ENCODE measurements around the gene TVP23A. TPM values are rescaled to one million over a fixed set of nuclear protein-coding genes. Genes with fewer than 3 reads are reported as not detected.

Gene TVP23A
- total RNA-seq, 2 experiments from 2014 or later, result not detected

- ATAC-seq (no peak), DNase-seq (no peak)
- Mint-ChIP-seq H3K27me3 (peaks cover 2% of the 10 kb centered on the region), H3K4me1 (no peaks in the 10 kb centered on the region), H3K27ac (no peak overlapping the region), H3K9me3 (ENCODE audit: low read depth) (peaks cover 2% of the 10 kb centered on the region), H3K36me3 (no peaks in the 10 kb centered on the region), H3K4me3 (no peak overlapping the region)
- CTCF ChIA-PET, result interaction anchor here (0.8 kb wide), 1 partner anchor 217 kb away, joined by 3 read pairs; no protein-coding TSS in a partner anchor
These were observed 90.3 kb downstream of the TVP23A start for GRCh38 chr16:10728003-10728887.

Other genes starting within 250 kb of the TVP23A start
- gene EMP2, start 238.2 kb downstream of the TVP23A start, total RNA-seq, result not detected
- gene TEKT5, start 123.9 kb downstream of the TVP23A start, total RNA-seq, result under 1 TPM in 1 of 2 experiments, not detected in 1; 0.18 TPM
- 10 to 100 TPM; 27.8 to 35.3 TPM for gene NUBP1, start 75.0 kb downstream of the TVP23A start, total RNA-seq
- gene CIITA, start 58.4 kb upstream of the TVP23A start, total RNA-seq, result 100 to 1,000 TPM in 1 of 2 experiments, 10 to 100 TPM in 1; 68.7 to 103 TPM
- 10 to 100 TPM; 23.3 to 30.8 TPM for gene DEXI, start 123.7 kb upstream of the TVP23A start, total RNA-seq
- 10 to 100 TPM; 36.5 to 55.9 TPM for gene CLEC16A, start 125.8 kb upstream of the TVP23A start, total RNA-seq

Data from activated CD8-positive, alpha-beta memory T cell treated with anti-CD3 and anti-CD28 coated beads, Interleukin-2, amount 10 ng/mL, durations not matched to agents 7 days and 5 days (primary cell).